LNCAP (cell line): ENCODE data around the gene MGMT.

Experiments
- TF ChIP-seq, protein P1 (sequence below): fragments of 450-650 bp; IDR thresholded peaks from 2 replicates; pipeline ENCODE4 v1.5.1; 2017; ENCODE audit warnings: mild to moderate bottlenecking

Gene MGMT

DNA sequence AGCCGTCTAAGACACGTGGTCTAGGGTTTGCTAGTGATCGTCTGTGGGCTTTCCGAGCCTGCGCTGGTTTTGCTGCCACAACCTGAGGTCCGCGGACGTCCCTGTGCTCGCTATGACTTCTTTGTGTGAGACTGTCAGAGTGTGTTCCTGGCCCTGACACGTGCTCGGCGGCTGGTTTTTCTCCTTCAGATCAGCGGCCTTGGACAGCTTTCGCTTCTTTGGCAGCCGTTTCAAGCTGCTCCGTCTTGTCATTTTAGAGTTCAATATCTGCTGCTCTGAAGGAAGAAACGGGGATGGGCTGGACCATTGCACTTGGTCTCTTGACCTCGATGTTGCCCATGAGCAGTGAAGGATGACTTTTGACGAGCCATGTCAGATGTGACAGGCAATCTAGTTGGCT lies 147.3 kb downstream of the MGMT start:
- TF ChIP-seq, protein P1, sequence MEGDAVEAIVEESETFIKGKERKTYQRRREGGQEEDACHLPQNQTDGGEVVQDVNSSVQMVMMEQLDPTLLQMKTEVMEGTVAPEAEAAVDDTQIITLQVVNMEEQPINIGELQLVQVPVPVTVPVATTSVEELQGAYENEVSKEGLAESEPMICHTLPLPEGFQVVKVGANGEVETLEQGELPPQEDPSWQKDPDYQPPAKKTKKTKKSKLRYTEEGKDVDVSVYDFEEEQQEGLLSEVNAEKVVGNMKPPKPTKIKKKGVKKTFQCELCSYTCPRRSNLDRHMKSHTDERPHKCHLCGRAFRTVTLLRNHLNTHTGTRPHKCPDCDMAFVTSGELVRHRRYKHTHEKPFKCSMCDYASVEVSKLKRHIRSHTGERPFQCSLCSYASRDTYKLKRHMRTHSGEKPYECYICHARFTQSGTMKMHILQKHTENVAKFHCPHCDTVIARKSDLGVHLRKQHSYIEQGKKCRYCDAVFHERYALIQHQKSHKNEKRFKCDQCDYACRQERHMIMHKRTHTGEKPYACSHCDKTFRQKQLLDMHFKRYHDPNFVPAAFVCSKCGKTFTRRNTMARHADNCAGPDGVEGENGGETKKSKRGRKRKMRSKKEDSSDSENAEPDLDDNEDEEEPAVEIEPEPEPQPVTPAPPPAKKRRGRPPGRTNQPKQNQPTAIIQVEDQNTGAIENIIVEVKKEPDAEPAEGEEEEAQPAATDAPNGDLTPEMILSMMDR: no peak

DNA sequence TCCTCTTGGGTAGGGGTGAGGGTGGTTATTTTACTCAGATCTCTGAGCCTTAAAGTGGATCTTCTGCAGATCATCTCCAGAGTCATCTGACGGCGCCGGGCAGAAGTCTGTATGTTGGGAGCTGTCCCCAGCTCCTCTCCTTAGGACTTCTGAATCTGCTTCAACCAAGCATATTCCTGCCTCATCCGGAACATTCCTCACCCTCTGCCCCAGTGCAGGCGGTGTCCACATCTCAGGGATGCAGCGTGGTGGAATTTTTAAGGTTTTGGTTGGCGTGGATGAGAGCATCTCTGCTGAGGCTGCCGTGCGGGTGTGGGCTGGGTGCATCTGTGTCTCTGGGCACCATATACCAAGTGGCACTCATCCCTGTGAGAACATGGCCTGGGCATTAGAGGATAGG lies 148.3 kb downstream of the MGMT start:
- TF ChIP-seq, protein P1: no peak

DNA sequence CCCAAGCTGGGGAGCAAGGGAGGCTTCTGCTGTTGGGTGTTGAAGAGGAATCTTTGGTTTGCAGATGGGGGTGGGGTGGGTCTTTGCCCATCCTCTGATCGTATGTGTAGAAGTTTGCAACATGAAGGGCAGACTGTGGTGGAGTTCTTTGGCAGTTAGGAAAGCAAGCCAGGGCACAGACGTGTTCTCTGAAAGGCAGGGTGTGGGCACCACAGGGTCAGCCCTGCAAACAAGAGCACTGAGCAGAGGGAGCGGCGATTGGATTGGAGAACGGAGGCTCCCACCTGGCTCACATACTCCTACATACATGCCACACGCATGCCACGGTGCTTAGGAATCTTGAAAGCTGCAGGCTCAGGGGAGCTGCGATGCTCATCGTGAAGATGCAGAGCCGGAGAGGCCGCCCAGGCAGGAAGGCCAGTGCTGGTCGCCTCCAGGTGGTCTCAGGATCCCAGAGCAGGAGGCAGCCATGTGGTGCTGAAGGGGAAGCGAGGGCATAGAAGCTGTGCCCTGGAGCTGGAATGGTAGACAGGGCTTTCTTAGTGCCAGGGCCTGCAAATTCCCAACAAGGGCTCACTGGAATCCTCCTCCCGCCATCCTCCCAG lies 149.0 kb downstream of the MGMT start:
- TF ChIP-seq, protein P1: no peak

DNA sequence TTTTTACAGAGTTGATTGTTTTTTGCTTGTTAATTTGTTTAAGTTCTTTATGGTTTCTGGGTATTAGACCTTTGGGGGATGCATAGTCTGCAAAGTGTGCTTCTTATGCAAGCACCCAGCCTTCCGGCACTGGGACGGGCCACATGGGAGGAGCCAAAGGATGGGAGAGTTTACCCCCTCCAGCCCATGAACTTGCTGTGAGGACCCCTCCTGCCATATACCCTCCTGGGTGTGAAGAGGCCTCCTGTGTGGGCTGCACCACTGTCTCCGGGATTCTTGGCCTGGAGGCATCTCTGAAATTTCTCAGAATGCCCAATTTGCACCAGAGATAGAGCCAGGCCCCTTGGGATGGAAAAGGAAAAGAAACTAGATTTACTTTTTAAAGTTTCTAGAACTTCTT lies 150.7 kb downstream of the MGMT start:
- TF ChIP-seq, protein P1: no peak

DNA sequence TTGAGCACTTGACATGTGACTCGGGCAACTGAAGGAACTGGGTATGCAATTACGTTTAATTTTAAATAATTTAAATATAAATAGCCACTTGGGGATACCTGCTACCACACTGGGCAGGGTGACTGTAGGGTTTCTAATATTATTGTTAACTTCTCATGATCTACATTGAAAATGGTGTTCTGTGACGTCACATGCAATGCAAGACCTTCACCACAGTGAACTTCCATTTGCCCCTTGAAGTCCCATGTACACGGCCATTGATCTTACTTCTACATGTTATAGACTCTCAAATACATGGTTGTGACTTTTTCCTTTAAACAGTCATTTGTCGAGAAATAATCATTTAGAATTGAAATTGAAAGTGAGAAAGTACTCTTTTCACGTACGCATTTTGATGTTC lies 154.0 kb downstream of the MGMT start:
- TF ChIP-seq, protein P1: no peak

DNA sequence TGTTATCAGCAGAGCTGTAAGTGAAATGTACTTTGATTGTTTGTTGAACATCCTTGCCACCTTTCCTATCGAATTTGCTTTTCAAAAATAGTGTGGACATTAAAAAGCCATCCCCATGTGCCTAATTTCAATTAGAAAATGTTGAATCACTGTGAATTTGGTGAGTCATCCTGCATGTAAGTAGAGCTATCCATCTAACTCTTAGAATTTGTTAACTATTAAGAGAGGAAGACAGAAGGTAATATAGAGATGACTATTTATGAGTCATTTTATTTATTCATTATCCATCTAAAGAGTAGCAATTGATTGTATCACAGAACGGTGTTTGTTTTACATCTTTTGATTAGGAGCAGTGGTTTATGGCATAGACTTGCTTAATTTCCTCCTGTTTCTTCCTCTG lies 154.7 kb downstream of the MGMT start:
- TF ChIP-seq, protein P1: no peak

DNA sequence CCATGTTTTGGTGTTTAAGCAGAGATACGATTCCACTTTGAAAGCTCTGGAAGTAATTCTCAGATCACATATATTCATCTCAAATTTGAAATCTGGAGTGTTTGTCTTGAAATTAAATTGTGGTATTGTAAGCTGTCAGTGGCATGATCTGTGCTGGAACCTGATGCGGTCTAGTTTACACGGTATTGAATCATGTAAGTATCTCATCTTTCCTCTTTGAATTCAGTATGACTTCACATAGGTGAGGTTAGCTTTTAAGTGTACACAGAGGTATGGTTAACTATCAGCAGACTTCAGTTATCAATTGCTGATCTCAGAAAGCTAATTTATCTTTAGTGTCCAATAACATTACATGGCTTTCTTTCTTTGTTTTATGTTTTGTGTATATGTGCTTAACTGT lies 155.2 kb downstream of the MGMT start:
- TF ChIP-seq, protein P1: no peak

DNA sequence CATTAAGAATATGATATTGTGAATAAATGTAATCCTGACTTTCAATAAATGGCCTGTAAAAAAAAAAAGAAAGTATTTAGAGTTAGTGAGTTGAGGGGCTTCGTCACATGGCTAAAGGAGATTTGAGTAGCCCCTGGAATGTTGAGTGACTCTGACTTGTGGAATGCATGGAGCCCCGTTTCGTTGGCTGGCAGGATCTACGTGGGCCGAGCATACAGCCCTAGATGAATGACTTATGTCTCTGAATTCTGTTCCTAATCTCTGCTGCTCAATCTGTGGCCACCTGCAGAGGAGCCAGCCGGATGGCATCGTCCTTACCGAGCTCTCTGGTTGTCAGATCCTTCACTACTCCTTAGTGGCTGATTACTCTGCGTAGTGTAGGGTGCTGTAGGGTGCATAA lies 155.7 kb downstream of the MGMT start:
- TF ChIP-seq, protein P1: no peak
